HL-60 (cell line): ENCODE results near the gene PCSK9.
"Not testable (repeated sequence)": the region's sequence is repeated elsewhere in the genome, so short reads cannot be mapped to it uniquely, and the experiment has no call there.

Source experiments
- DNase-seq, 2 experiments: peaks; one replicate each; pipeline ENCODE4 v3.0.0-alpha.2; 2010 to 2020; ENCODE audit warnings: low read depth in 1 of 2, low spot score in 1 of 2
- H3K27ac ChIP-seq: fragments of 250-450 bp; sonication (Bioruptor Pico); replicated peaks from 2 replicates; pipeline ENCODE4 v1.5.1; 2020; ENCODE audit warnings: mild to moderate bottlenecking, moderate library complexity
- H3K27me3 ChIP-seq: fragments of 250-450 bp; sonication (Bioruptor Pico); 2 replicates; pipeline ENCODE4 v1.5.1; 2021; ENCODE audit warnings: mild to moderate bottlenecking, moderate library complexity; ENCODE audit not compliant: insufficient read depth, poor library complexity, severe bottlenecking
- H3K4me3 ChIP-seq: replicated peaks from 2 replicates; pipeline ENCODE4 v1.5.1; 2011; ENCODE audit warnings: mild to moderate bottlenecking, control low read depth, low read length; ENCODE audit not compliant: insufficient read depth
- GABPA ChIP-seq: IDR thresholded peaks from 2 replicates; pipeline ENCODE4 v1.6.1; 2012; ENCODE audit warnings: low read depth
- POLR2AphosphoS5 ChIP-seq: IDR thresholded peaks from 2 replicates; pipeline ENCODE4 v1.6.1; 2012; ENCODE audit warnings: low read depth
- REST ChIP-seq: IDR thresholded peaks from 2 replicates; pipeline ENCODE4 v1.6.1; 2012; ENCODE audit warnings: low read depth; ENCODE audit not compliant: insufficient replicate concordance
- SPI1 ChIP-seq: IDR thresholded peaks from 2 replicates; pipeline ENCODE4 v1.6.1; 2012; ENCODE audit warnings: low read depth, mild to moderate bottlenecking, borderline replicate concordance
- TF ChIP-seq, protein P1 (sequence below): IDR thresholded peaks from one replicate; pipeline ENCODE4 v1.5.1; 2011; ENCODE audit warnings: low read length, control low read depth, inconsistent platforms; ENCODE audit not compliant: insufficient read depth

Gene PCSK9

DNA sequence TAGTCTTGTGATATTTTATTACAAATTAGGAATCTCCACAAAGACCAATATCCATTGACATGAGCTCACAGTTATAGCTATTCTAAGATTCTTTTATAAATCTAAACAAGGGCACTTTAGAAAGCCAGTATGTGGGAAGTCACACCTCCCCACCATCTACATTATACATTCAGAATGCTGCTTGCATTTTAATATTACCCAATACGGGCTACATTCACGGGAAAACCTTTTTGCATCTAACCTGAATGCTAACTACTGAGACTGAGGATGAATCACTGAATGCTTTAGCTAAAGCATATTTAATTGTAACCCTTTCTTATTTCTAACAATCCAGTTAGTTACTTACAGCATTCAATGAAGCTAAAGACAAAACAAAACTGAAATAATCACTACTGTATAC lies 53.1 kb downstream of the PCSK9 start:
- no peak overlapping the region for H3K27ac ChIP-seq
- no peak overlapping the region for H3K4me3 ChIP-seq
- no peaks in the 10 kb centered on the region for H3K27me3 ChIP-seq
- DNase-seq = no peak
- TF ChIP-seq, protein P1, sequence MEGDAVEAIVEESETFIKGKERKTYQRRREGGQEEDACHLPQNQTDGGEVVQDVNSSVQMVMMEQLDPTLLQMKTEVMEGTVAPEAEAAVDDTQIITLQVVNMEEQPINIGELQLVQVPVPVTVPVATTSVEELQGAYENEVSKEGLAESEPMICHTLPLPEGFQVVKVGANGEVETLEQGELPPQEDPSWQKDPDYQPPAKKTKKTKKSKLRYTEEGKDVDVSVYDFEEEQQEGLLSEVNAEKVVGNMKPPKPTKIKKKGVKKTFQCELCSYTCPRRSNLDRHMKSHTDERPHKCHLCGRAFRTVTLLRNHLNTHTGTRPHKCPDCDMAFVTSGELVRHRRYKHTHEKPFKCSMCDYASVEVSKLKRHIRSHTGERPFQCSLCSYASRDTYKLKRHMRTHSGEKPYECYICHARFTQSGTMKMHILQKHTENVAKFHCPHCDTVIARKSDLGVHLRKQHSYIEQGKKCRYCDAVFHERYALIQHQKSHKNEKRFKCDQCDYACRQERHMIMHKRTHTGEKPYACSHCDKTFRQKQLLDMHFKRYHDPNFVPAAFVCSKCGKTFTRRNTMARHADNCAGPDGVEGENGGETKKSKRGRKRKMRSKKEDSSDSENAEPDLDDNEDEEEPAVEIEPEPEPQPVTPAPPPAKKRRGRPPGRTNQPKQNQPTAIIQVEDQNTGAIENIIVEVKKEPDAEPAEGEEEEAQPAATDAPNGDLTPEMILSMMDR = no peak
- no peak for TF ChIP-seq SPI1
- TF ChIP-seq REST = no peak
- no peak for TF ChIP-seq POLR2AphosphoS5
- no peak for TF ChIP-seq GABPA

DNA sequence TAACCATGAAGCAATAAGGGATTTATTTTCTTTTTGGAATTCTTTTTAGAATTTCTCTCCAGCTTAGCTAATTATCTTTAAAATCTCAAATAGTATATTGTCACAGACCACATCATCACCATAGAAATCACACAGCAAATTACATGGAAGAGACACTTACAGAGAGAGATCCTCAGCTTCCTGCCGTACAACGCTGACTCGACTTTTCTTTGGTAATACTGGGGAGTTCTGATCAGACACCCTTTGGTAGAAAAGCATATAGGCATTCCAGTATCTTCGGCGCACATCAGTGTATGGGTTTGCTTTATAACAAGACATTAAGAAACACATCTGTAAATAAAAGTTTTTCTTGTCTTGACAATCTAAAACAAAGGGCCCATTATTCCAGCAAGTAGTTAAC lies 55.7 kb downstream of the PCSK9 start:
- TF ChIP-seq, protein P1 = no peak
- Histone ChIP-seq H3K27ac (no peak overlapping the region), H3K4me3 (no peak overlapping the region), H3K27me3 (no peaks in the 10 kb centered on the region)
- DNase-seq = no peak

DNA sequence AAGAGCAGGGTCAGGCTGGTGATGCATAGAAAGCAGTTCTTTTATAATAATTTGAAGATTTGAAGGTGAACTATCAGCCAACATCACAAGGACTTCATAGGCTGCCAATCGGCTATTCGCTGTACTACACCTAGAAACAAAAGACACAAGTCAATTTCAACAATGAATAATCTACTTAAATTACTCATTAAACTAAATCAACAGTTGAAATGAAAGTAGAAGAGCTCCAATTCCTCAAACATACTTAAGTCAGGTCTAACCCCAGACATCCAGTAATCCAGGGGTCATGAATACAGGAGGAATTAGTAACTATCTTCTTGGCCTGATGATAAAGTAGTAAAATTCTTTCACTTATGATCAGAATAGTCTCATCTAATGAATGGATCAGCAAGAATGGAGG lies 64.5 kb downstream of the PCSK9 start:
- DNase-seq = no peak
- Histone ChIP-seq H3K27me3 (no peaks in the 10 kb centered on the region), H3K27ac (no peak overlapping the region), H3K4me3 (no peak overlapping the region)
- no peak for TF ChIP-seq SPI1
- TF ChIP-seq REST = no peak
- TF ChIP-seq GABPA = no peak
- TF ChIP-seq, protein P1 = no peak
- no peak for TF ChIP-seq POLR2AphosphoS5

DNA sequence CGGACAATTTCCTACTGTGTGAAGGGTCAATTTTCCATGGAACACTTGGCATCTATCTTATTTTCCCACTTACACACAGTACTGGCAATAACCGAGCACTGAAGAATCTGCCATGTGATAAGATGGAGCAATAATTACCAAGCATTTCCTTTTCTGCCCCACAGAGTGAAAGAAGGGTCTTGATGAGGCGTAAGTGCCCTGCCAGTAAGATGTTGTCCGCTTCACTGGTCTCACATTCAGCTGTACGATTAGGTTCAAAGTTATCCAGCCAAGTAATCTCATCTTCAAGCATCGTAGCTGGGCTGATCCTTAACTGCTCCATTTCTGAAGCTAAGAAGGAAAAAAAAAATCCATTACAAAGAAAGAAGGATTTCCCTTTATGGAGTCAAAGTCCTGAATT lies 67.8 kb downstream of the PCSK9 start:
- Histone ChIP-seq H3K27me3 (no peaks in the 10 kb centered on the region), H3K4me3 (no peak overlapping the region), H3K27ac (no peak overlapping the region)
- TF ChIP-seq POLR2AphosphoS5 (no peak), REST (no peak), GABPA (no peak), SPI1 (no peak)
- TF ChIP-seq, protein P1 = no peak
- no peak for DNase-seq

- H3K27ac ChIP-seq, H3K4me3 ChIP-seq, DNase-seq, H3K27me3 ChIP-seq: not testable (repeated sequence)
These were observed 69.7 kb downstream of the PCSK9 start for GRCh38 chr1:55109005-55109404.
